Keratinocyte (primary cell): Measurements from ENCODE around the gene SETBP1. TPM values are rescaled to one million over a fixed set of nuclear protein-coding genes. Genes with fewer than 3 reads are reported as not detected.

Experiments
- DNase-seq: peaks from one replicate; pipeline ENCODE4 v3.0.0-alpha.2; 2011; ENCODE audit warnings: low read depth, missing footprints, low spot score
- FAIRE-seq: peaks from 2 replicates; lab custom pipeline; 2011; peaks lifted over from hg19 to GRCh38; lab: Jason Lieb, UNC
- H2AFZ ChIP-seq: 2 replicates; pipeline ENCODE4 v1.6.0; 2012; ENCODE audit warnings: low read length, control low read depth, inconsistent platforms; ENCODE audit not compliant: control insufficient read depth
- H3K27ac ChIP-seq: 2 replicates; pipeline ENCODE4 v1.5.1; 2011; ENCODE audit warnings: low read length; ENCODE audit not compliant: control insufficient read depth, insufficient read depth
- H3K27me3 ChIP-seq: 3 replicates; pipeline ENCODE4 v1.6.0; 2011; ENCODE audit warnings: low read length; ENCODE audit not compliant: control insufficient read depth, insufficient read depth; ENCODE audit errors: extremely low read depth
- H3K36me3 ChIP-seq, 2 experiments: 2 replicates in 1 of 2; 3 replicates in 1 of 2; pipeline ENCODE4 v1.5.1; 2011; ENCODE audit warnings: low read length in 2 of 2, mild to moderate bottlenecking in 1 of 2; ENCODE audit not compliant: control insufficient read depth in 2 of 2, insufficient read depth in 2 of 2; ENCODE audit errors: extremely low read depth in 1 of 2
- H3K4me1 ChIP-seq: 3 replicates; pipeline ENCODE4 v1.5.1; 2011; ENCODE audit warnings: low read length; ENCODE audit not compliant: control insufficient read depth, insufficient read depth; ENCODE audit errors: extremely low read depth
- H3K4me2 ChIP-seq: 3 replicates; pipeline ENCODE4 v1.6.0; 2011; ENCODE audit warnings: low read depth, low read length; ENCODE audit not compliant: control insufficient read depth, insufficient read depth; ENCODE audit errors: extremely low read depth
- H3K4me3 ChIP-seq, 3 experiments: fragments of 200-600 bp in 1 of 3; sonication (generic) in 1 of 3; 2 replicates in 2 of 3; 3 replicates in 1 of 3; pipeline ENCODE4 v1.5.1; 2011 to 2016; ENCODE audit warnings: low read length in 3 of 3, mild to moderate bottlenecking in 3 of 3, control low read depth in 2 of 3, inconsistent platforms in 1 of 3, low read depth in 1 of 3, mixed read lengths in 1 of 3, mixed run types in 1 of 3, moderate library complexity in 1 of 3; ENCODE audit not compliant: control insufficient read depth in 2 of 3, insufficient read depth in 2 of 3; ENCODE audit errors: extremely low read depth in 1 of 3
- H3K79me2 ChIP-seq: 2 replicates; pipeline ENCODE4 v1.6.0; 2012; ENCODE audit warnings: low read length; ENCODE audit not compliant: control insufficient read depth, insufficient read depth
- H3K9ac ChIP-seq: 3 replicates; pipeline ENCODE4 v1.6.0; 2011; ENCODE audit warnings: low read length; ENCODE audit not compliant: control insufficient read depth, insufficient read depth; ENCODE audit errors: extremely low read depth
- H3K9me1 ChIP-seq: 3 replicates; pipeline ENCODE4 v1.6.0; 2011; ENCODE audit warnings: low read length; ENCODE audit not compliant: control insufficient read depth, insufficient read depth; ENCODE audit errors: extremely low read depth
- H3K9me3 ChIP-seq: 2 replicates; pipeline ENCODE4 v1.5.1; 2012; ENCODE audit warnings: low read depth, low read length; ENCODE audit not compliant: control insufficient read depth
- H4K20me1 ChIP-seq: 3 replicates; pipeline ENCODE4 v1.6.0; 2011; ENCODE audit warnings: low read length; ENCODE audit not compliant: control insufficient read depth, insufficient read depth; ENCODE audit errors: extremely low read depth
- EZH2 ChIP-seq: IDR thresholded peaks from one replicate; pipeline ENCODE4 v1.6.1; 2012; ENCODE audit warnings: inconsistent platforms, mild to moderate bottlenecking, low read length, moderate library complexity
- dilution Hi-C: fragments of 300-500 bp; cut with MboI; formaldehyde crosslinking; loops from one replicate; pipeline ENCODE4 v1.7.0; 2020; ENCODE audit warnings: low sequenced_read_pairs; ENCODE audit not compliant: extremely low pct_ligation_motif_present
- polyA plus RNA-seq, 5 experiments: library from polyadenylated mRNA; depleted of rRNA in 3 of 5; stranded (reverse) in 3 of 5; stranded (forward) in 1 of 5; unstranded in 1 of 5; fragments of >200 nt; gene quantifications; 1 replicate in 1 of 5; 2 replicates in 3 of 5; 3 replicates in 1 of 5; pipeline versions ENCODE4 v1.2.1 to v1.2.3, GENCODE V29; 2011 to 2012; ENCODE audit warnings: missing spikeins in 2 of 5, low read depth in 1 of 5, low replicate concordance in 1 of 5
- TF ChIP-seq, protein P1 (sequence below), 3 experiments: IDR thresholded peaks in 1 of 3; conservative IDR thresholded peaks in 1 of 3; optimal IDR thresholded peaks in 1 of 3; 2 replicates in 2 of 3; 3 replicates in 1 of 3; pipeline versions ENCODE3 to v1.5.1; 2011; ENCODE audit warnings: low read length in 3 of 3, mild to moderate bottlenecking in 3 of 3, moderate library complexity in 2 of 3, control low read depth in 1 of 3, inconsistent platforms in 1 of 3; ENCODE audit not compliant: insufficient read depth in 2 of 3; ENCODE audit errors: extremely low read depth in 1 of 3

SETBP1 gene
- polyA plus RNA-seq, 1 donor (not counting 4 experiments of a cell fraction or from before 2014, with no cell fraction given): 3.3 TPM

DNA sequence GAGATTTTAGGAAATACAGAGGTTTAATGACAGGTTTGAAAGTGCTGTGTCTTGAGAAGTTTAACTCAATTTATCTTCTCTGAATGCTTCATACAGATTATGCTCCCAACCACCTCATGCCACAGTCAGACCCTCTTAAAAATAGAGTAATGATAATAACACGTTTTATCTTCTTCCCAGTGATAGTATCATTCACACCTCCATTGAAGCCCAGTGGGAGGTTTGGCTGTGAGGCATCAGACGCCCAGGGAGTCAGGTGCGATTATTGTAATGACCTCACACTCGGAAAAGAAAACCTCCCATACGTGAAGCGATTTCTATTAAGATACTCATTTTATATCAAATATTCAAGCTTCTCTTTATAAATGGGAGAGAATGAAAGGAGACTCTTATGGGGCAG lies 366.3 kb downstream of the SETBP1 start:
- Histone ChIP-seq H3K4me2 (no peak overlapping the region), H3K9ac (no peak overlapping the region), H3K4me1 (peaks cover 3% of the 10 kb centered on the region), H3K79me2 (no peaks in the 10 kb centered on the region), H3K9me1 (no peaks in the 10 kb centered on the region), H3K4me3 (no peak overlapping the region), H3K27ac (no peak overlapping the region), H3K9me3 (no peaks in the 10 kb centered on the region), H2AFZ (no peak overlapping the region), H3K36me3 (peaks cover 0 to 1% of the 10 kb centered on the region in 2 experiments), H3K27me3 (no peaks in the 10 kb centered on the region), H4K20me1 (no peaks in the 10 kb centered on the region)
- no peak for FAIRE-seq
- DNase-seq: no peak
- TF ChIP-seq, protein P1, sequence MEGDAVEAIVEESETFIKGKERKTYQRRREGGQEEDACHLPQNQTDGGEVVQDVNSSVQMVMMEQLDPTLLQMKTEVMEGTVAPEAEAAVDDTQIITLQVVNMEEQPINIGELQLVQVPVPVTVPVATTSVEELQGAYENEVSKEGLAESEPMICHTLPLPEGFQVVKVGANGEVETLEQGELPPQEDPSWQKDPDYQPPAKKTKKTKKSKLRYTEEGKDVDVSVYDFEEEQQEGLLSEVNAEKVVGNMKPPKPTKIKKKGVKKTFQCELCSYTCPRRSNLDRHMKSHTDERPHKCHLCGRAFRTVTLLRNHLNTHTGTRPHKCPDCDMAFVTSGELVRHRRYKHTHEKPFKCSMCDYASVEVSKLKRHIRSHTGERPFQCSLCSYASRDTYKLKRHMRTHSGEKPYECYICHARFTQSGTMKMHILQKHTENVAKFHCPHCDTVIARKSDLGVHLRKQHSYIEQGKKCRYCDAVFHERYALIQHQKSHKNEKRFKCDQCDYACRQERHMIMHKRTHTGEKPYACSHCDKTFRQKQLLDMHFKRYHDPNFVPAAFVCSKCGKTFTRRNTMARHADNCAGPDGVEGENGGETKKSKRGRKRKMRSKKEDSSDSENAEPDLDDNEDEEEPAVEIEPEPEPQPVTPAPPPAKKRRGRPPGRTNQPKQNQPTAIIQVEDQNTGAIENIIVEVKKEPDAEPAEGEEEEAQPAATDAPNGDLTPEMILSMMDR (optimal IDR thresholded peaks at IDR 0.05 in 1 of 3, IDR thresholded peaks at IDR 0.05 in 1 of 3, conservative IDR thresholded peaks at IDR 0.05 in 1 of 3; ENCODE audit: extremely low read depth in 1 of 3, insufficient read depth in 2 of 3, low read length in 3 of 3): no peak
- no peak for TF ChIP-seq EZH2
- dilution Hi-C loops: no loop called here

- TF ChIP-seq, protein P1 (optimal IDR thresholded peaks at IDR 0.05 in 1 of 3, IDR thresholded peaks at IDR 0.05 in 1 of 3, conservative IDR thresholded peaks at IDR 0.05 in 1 of 3; ENCODE audit: extremely low read depth in 1 of 3, insufficient read depth in 2 of 3, low read length in 3 of 3): no peak
- H2AFZ ChIP-seq: no peak overlapping the region
- no peak overlapping the region for H3K27ac ChIP-seq
- H3K4me3 ChIP-seq: no peak overlapping the region
- H4K20me1 ChIP-seq: no peaks in the 10 kb centered on the region
- no peaks in the 10 kb centered on the region for H3K9me3 ChIP-seq
- H3K9ac ChIP-seq: no peak overlapping the region
- H3K79me2 ChIP-seq: no peaks in the 10 kb centered on the region
- H3K4me2 ChIP-seq: no peak overlapping the region
- dilution Hi-C loops: no loop called here
- peaks cover 3% of the 10 kb centered on the region for H3K4me1 ChIP-seq
- no peaks in the 10 kb centered on the region for H3K9me1 ChIP-seq
- peaks cover 0 to 1% of the 10 kb centered on the region in 2 experiments for H3K36me3 ChIP-seq
- no peak for FAIRE-seq
- DNase-seq: no peak
- no peaks in the 10 kb centered on the region for H3K27me3 ChIP-seq
Measured at GRCh38 chr18:45049578-45050319, 369.1 kb downstream of the SETBP1 start.
